ENCODE measurements around the gene ZNF423. TPM values are rescaled to one million over a fixed set of nuclear protein-coding genes. Genes with fewer than 3 reads are reported as not detected.

ZNF423 gene
- total and polyA plus RNA-seq, 2 experiments from 2014 or later = 14.9 to 41.8 TPM

DNA sequence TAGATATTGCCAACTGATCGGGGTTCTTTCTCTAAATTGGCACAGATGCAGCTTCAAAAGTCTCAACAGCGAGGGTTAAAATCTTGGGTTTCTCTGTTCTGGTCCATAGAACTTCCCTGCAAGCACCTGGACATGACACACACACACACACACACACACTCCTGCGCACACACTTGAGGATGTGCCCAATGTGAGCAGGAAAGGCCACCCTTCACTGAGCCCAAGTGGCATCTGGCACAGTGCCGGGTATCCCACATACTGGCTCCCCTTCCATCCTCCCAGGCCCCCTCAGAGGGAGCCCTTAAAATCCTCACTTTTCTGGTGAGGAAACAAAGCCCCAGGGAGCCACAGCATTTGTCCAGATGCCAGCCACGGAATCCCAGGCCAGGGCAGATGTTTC, 55.5 kb downstream of the ZNF423 start (continued):
- TF ChIP-seq JUNB (IDR thresholded peaks at IDR 0.05; ENCODE audit: unreplicated experiment) = no peak
- TF ChIP-seq STAT1 (IDR thresholded peaks at IDR 0.05; ENCODE audit: unreplicated experiment) = no peak
- TF ChIP-seq NANOG (IDR thresholded peaks at IDR 0.05; ENCODE audit: borderline replicate concordance) = no peak
- TF ChIP-seq, protein P1, sequence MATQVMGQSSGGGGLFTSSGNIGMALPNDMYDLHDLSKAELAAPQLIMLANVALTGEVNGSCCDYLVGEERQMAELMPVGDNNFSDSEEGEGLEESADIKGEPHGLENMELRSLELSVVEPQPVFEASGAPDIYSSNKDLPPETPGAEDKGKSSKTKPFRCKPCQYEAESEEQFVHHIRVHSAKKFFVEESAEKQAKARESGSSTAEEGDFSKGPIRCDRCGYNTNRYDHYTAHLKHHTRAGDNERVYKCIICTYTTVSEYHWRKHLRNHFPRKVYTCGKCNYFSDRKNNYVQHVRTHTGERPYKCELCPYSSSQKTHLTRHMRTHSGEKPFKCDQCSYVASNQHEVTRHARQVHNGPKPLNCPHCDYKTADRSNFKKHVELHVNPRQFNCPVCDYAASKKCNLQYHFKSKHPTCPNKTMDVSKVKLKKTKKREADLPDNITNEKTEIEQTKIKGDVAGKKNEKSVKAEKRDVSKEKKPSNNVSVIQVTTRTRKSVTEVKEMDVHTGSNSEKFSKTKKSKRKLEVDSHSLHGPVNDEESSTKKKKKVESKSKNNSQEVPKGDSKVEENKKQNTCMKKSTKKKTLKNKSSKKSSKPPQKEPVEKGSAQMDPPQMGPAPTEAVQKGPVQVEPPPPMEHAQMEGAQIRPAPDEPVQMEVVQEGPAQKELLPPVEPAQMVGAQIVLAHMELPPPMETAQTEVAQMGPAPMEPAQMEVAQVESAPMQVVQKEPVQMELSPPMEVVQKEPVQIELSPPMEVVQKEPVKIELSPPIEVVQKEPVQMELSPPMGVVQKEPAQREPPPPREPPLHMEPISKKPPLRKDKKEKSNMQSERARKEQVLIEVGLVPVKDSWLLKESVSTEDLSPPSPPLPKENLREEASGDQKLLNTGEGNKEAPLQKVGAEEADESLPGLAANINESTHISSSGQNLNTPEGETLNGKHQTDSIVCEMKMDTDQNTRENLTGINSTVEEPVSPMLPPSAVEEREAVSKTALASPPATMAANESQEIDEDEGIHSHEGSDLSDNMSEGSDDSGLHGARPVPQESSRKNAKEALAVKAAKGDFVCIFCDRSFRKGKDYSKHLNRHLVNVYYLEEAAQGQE (IDR thresholded peaks at IDR 0.05; ENCODE audit: unreplicated experiment) = no peak
- TF ChIP-seq ZNF114 (CRISPR knock-in tag; IDR thresholded peaks at IDR 0.05) = no peak
- TF ChIP-seq CREB1 (CRISPR knock-in tag; IDR thresholded peaks at IDR 0.05; ENCODE audit: low read depth) = no peak
- no peak for TF ChIP-seq POLR2AphosphoS5 (IDR thresholded peaks at IDR 0.05; ENCODE audit: low read depth)
- TF ChIP-seq EZH2 (IDR thresholded peaks at IDR 0.05; ENCODE audit: low read depth, unreplicated experiment) = no peak
- TF ChIP-seq EZH2phosphoT487 (IDR thresholded peaks at IDR 0.05; ENCODE audit: unreplicated experiment) = no peak
- TF ChIP-seq, protein P2, sequence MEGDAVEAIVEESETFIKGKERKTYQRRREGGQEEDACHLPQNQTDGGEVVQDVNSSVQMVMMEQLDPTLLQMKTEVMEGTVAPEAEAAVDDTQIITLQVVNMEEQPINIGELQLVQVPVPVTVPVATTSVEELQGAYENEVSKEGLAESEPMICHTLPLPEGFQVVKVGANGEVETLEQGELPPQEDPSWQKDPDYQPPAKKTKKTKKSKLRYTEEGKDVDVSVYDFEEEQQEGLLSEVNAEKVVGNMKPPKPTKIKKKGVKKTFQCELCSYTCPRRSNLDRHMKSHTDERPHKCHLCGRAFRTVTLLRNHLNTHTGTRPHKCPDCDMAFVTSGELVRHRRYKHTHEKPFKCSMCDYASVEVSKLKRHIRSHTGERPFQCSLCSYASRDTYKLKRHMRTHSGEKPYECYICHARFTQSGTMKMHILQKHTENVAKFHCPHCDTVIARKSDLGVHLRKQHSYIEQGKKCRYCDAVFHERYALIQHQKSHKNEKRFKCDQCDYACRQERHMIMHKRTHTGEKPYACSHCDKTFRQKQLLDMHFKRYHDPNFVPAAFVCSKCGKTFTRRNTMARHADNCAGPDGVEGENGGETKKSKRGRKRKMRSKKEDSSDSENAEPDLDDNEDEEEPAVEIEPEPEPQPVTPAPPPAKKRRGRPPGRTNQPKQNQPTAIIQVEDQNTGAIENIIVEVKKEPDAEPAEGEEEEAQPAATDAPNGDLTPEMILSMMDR (conservative IDR thresholded peaks at IDR 0.05; ENCODE audit: low read depth in 2 of 2) = no peak

GRCh38 chr16:49799172-49799571, 56.7 kb downstream of the ZNF423 start:
- peak; percentile 71 for DNase-seq (ENCODE audit: low spot score)
- ATAC-seq = peak; percentile 68
- H3K36me3 ChIP-seq (ENCODE audit: insufficient read depth) = no peaks in the 10 kb centered on the region
- H3K4me1 Mint-ChIP-seq = peaks cover 40% of the 10 kb centered on the region
- peak overlapping the region; percentile 72 for H3K27ac ChIP-seq (ENCODE audit: low read depth)
- H3K4me3 ChIP-seq = no peak overlapping the region
- H4K20me1 ChIP-seq (replicated peaks; ENCODE audit: insufficient read depth) = peaks cover 4% of the 10 kb centered on the region; the same call in 1 of the 2 replicates
- no peak overlapping the region for H3K4me3 Mint-ChIP-seq
- H3K9me2 ChIP-seq (ENCODE audit: insufficient read depth) = no peaks in the 10 kb centered on the region
- H3K27ac Mint-ChIP-seq = no peak overlapping the region
- H3K4me2 ChIP-seq = peak overlapping the region; percentile 56
- no peak overlapping the region for H2AFZ ChIP-seq
- no peaks in the 10 kb centered on the region; the same call in 2 of the 3 replicates for H3K36me3 Mint-ChIP-seq (ENCODE audit: low read depth)
- TF ChIP-seq NANOG (IDR thresholded peaks at IDR 0.05; ENCODE audit: borderline replicate concordance) (no peak), CREB1 (CRISPR knock-in tag; IDR thresholded peaks at IDR 0.05; ENCODE audit: low read depth) (no peak), ZNF331 (CRISPR knock-in tag; IDR thresholded peaks at IDR 0.05; ENCODE audit: low read depth) (no peak)
- peaks cover 3% of the 10 kb centered on the region; the same call in 1 of the 2 replicates for H3F3A ChIP-seq (replicated peaks; ENCODE audit: low read depth)
- H3K27me3 Mint-ChIP-seq (ENCODE audit: insufficient read depth, low read depth, poor library complexity) = peaks cover 15% of the 10 kb centered on the region
- peaks cover 14% of the 10 kb centered on the region for H3K4me1 ChIP-seq (ENCODE audit: insufficient read depth)
- no peaks in the 10 kb centered on the region for H3K27me3 ChIP-seq (ENCODE audit: insufficient read depth)
- H3K79me2 ChIP-seq (replicated peaks; ENCODE audit: insufficient read depth) = peaks cover 47% of the 10 kb centered on the region
- H3K9me3 Mint-ChIP-seq = no peaks in the 10 kb centered on the region
